ENCODE results near the gene SLC25A25.
"Not testable (repeated sequence)": the region's sequence is repeated elsewhere in the genome, so short reads cannot be mapped to it uniquely, and the experiment has no call there.

SLC25A25 gene

DNA sequence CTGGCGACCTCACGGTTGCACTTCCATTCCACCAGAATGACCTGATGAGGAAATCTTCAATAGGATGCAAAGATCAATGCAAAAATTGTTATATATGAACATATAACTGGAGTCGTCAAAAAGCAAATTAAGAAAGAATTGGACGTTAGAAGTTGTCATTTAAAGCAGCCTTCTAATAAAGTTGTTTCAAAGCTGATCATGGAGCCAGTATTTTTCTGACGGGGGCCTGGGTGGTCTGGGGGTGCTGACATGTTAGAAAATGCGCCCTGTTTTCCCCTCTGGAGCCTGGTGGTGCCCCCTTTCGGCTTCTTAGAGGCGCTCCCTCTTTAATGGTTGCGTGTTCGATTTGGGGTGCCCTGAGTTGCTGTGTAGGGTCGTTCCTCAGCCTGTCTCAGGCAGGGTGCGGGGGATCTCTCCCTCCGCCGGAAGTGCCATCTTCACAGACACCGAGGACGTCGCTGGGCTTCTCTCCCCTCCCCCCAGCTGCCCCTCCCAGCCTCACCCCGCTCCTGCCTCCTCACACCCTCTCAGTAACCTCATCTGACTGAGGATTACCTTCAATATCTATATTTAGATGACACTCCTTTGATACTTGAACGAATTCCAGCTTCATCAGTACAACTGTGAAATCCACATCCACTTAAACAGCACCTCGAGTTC, 41.1 kb downstream of the SLC25A25 start:
- no peak for DNase-seq (ENCODE audit: low read depth in 2 of 2)

DNA sequence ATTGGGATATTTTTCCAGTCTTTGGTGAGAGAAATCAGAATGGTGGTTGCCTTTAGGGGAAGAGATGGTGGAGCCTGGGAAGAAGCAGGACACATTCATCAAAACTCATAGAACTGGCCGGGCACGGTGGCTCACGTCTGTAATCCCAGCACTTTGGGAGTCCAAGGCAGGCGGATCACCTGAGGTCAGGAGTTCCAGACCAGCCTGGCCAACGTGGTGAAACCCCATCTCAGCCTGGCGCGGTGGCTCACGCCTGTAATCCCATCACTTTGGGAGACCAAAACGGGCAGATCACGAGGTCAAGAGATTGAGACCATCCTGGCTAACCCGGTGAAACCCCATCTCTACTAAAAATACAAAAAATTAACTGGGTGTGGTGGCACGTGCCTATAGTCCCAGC, 43.7 kb downstream of the SLC25A25 start:
- DNase-seq (ENCODE audit: low read depth in 2 of 2), result not testable (repeated sequence)

DNA sequence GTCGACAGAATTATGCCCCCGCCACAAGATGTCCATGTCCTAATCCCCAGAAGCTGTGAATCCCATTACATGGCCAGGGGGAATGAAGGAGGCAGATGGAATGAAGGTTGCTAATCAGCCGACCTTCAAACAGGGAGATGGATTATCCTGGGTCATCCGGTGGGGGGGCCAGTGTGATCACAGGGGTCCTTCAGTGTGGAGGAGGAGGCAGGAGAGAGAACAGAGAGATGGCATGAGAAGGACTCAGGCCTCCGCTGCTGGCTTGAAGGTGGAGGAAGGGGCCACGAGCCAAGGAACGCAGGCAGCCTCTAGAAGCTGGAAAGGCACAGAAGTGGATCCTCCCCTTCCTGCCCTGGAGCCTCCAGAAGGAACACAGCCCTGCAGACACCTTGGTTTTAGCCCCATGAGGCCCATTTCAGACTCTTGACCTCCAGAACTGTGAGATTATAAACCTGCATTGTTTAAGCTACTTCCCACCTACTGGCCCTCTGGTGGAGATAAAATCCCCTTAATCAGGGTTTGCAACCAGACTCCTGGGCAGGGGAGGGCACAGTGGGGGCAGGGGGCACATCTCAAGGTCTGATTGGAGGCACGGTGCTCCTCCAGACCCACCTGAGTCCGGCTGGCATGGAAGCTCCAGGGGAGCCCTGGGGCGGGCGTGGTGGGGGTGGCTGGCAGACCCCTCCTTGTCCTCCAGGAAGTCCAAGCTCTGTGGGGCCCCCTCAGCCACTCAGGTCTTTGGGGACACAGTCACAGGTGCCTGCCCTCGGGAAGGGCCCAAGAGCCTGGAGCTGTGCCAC, 45.7 kb downstream of the SLC25A25 start:
- no peak for DNase-seq (ENCODE audit: low read depth in 2 of 2)

DNA sequence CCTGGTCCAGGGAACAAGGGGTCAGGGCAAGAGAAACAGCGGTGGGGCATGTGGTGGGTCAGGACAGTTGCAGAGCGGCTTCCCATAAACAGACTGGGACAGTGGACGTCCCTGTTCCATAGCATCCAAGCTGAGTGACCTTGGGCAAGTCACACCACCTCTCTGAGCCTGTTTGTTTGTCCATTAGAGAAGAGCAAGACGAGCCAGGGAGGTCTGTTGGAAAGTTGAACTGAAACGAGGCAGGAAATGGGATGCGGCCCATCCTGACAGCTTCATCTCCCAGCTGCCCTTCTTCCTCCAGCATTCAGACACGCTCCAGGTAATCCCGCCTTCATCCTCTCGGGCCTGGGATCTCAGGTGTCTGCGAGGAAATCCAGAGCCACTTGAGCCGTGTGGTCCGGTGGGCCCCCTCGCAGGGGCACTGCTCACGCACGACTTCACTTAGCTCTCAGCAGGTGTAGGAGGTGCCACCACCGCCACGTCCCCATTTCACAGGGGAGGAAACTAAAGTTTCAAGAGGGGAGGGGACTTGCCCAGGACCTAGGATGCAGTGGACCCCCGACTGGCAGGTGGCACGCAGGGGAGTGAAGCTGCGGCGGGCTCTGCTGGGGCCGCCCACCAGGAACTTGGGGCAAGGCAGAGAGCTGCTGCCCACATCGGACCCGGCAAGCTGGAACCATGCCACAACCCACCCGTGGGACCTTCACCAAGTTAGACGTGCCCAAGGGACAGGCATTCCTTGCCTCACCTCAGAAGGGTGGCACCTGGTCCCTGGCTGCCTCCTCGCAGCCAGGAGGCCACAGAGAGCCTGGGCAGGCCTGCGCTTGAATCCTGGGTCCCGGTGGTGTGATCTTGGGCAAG, 46.5 kb downstream of the SLC25A25 start:
- DNase-seq (ENCODE audit: low read depth in 2 of 2), result no peak

DNA sequence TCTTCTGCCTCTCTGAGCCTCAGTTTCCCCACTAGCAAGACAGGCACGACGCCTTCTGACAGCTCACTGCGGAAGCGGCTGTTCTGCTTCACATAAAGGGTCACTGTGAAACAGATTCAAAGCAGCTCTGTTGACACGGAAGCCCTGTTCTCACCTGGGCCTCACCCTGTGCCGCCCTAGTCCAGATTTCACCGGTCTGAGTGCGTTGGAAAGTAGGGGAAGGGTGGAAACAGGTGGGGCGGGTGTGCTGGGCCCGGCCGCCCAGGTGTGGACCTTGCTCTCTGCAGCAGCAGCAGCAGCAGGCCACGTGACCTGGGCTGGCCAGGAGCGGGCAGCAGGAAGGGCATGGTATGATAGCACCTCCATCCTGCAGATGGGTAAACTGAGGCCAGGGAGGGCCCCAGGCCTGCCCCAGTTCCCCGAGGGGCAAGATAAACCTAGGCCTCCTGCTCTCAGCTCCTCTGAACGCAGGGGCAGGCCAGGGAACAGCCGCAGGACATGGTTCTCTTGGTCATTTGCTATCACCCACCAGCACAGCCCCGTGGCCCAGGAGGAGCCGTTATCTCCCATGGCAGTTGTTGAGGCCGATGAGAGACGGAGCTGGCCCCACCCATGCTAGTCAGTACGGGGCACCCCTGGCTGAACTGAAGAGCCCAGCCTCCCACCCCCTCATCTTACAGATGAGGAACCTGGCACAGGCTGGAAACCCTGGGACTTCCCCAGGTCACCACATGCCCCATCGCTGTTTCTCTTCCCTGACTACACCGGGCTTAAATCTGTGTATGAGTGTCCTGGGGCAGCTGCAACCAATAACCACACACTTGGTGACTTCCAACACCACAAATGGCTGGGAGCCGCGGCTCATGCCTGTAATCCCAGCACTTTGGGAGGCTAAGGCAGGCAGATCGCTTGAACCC, 47.4 kb downstream of the SLC25A25 start:
- DNase-seq (ENCODE audit: low read depth in 2 of 2), result no peak

DNA sequence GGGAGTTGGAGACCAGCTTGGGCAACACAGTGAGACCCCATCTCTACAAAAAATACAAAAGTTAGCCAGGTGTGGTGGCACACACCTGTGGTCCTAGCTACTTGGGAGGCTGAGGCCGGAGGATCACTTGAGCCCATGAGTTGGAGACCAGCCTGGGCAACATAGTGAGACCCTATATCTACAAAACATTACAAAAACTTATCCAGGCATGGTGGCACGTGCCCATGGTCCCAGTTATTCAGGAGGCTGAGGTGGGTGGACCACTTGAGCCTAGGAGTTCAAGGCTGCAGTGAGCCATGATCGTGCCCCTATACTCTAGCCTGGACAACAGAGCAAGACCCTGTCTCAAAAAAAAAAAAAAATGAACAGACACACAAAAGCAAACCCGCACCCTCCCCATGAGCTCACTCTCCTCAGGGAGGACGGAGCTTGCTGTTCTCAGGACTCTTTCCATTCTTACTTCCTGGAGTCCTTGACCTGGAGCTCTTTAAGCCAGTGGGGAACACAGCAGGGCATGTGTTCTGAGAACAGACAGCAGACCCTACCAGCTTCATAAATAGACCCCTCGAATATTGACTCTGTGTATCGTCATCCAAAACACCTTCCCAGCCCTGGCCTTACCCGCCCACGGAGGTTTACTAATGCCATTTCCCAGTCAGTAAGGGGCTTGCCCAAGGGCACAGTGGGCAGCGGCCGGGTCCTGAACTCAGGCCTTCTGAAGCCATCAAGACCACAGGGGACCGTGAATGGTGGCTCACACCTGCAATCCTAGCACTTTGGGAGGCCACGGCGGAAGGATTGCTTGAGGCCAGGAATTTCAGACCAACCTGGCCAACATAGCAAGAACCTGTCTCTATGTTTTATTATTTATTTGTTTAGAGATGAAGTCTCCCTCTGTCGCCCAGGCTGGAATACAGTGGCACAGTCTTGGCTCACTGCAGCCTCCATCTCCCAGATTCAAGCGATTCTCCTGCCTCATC, 48.4 kb downstream of the SLC25A25 start:
- DNase-seq (ENCODE audit: low read depth in 2 of 2), result no peak

DNA sequence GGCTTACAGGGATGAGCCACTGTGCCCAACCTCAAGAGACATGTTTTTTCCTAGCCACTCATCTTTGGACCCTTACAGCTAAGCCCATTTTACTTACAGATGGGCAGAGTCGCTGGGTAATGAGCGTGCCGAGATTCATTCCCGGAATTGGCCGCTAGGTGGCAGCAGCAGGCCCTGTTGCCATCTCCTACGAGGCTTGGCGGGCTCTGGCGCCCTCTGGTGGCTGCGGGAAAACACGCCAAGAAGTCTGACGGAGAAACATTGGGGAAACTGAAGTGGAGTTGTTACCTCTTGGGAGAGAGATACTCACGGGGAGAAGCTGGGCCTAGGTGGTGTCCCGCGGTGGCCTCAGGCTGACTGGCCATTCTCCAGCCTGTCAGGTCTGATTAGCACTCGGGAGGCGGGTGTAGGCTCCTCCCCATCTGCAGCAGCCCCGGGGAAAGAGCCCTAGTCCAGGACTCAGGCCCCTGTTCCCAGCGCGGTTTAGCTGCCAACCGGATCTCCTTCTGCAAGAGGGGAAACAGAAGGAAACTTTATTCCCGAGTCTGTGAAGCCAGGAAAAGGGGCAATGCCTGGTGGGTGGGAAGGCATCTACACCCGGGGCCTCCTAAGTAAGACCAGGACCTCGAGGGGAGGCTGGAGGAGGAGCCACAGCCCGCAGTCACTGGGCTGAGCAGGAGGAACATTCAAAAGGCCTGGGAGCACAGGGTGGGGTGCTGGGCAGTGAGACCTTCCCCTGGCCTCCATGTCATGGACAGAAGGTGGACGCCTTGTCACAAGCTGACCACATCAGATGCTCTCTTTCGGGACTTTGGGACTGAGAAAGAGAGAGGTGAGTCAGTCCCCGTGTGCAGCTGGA, 49.8 kb downstream of the SLC25A25 start:
- peak; percentile 92 to 99 for DNase-seq (ENCODE audit: low read depth in 2 of 2)

DNA sequence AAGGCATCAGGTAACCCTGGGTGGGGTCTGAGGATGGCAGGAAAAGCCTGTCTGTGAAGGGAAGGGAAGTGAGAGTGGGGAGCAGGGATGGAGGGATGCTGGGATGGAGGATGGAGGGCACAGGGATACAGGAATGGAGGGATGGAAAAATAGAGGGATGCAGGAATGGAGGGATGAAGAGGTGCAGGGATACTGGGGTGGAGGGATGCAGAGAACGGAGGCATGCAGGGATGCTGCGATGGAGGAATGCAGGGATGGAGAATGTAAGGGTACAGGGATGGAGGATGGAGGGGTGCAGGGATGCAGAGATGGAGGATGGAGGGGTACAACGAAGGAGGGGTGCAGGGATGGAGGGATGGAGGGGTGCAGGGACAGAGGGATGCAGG, 50.4 kb downstream of the SLC25A25 start:
- DNase-seq (ENCODE audit: low read depth in 2 of 2), result no peak

DNA sequence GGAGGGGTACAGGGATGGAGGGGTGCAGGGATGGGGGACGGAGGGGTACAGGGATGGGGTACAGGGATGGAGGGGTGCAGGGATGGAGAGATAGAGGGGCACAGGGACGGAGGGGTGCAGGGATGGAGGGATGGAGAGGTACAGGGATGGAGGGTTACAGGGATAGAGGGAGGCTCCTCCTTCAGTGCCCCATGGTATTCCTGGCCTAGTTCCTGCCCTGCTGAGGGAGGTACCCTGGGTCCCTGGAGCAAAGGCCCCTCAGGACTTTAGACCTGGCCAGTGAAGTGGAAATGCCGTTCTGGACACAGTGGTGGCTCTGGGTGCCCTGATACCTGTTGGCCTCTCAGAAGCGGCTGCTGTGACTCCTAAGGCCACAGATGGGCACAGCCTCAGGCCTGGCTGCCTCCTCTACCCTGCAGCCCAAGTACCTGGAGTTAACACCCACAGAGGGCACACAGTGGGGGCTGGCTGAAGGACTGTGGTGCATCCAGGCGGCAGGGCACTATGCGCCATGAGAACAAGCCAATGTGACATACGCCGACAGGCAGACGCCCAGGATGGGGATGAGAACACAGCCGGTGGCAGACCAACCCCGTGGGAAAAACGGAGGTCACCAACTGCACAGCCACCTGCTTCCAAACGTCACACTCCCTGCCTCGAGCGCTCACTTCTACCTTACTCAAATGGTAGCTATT, 51.1 kb downstream of the SLC25A25 start:
- no peak for DNase-seq (ENCODE audit: low read depth in 2 of 2)

DNA sequence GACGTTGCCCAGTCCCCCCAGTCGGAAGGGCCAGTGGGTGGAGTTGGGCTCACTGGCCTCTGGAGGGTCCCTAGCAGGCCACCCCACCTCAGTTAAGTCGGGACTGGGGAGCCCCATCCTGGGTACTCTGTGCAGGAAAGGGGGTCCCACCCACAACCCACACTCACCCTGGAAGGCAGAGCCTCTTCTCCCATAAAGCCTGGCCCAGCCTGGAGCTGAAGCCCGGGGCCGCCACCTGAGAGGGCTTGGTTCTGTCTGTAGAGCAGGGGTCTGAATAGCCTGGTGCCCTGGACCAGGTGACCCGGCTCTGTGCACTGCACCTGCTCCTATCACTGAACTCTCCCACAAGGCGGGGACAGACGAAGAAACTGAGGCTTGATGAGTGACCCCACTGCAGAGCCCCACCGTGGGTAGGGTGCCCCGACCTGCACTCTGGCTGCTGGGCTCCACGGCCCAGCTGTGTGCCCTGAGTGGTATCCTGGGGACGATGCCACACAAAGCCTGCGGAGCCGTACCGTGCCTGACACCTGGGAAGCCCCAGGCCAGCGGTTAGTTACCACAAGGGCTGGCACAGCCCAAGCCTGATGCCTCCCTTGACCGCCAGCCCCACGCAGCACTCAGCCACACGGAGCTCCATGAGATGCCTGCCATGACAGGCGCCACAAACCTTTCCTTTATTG, 52.2 kb downstream of the SLC25A25 start:
- no peak for DNase-seq (ENCODE audit: low read depth in 2 of 2)

DNA sequence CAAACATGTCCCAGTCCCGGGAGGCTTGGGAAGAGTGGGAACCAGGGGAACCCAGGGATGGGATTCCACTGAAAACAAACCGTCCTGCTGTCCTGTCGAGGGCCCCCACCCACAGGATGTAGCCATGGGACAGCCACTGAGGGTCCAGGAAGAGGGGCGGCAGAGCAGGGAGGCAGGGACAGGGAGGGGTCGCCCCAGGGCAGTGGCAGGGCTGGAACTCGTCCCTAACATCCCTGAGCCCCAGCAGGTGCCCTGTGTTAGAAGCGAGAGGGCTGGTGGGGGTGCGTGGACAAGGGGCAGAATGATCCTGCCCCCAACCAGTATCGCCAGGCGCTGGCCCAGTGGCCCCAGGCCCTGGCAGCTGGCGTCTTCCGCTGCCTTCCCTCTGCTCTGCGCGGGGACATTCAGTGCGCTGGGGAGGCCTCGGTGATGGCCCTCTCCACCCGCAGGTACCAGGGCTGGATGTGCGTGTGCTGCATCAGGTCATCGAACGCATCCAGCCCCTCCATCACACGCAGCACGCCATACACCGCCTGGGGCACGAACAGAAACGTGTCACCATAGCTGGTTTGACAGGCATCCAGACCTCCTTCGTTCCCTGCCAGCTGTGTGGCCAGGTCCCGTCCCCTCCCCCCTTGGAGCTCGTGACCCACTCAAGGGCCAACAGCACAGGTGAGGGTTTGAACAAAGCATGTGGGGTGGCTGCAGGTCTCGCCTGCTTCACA, 52.9 kb downstream of the SLC25A25 start:
- no peak for DNase-seq (ENCODE audit: low read depth in 2 of 2)

DNA sequence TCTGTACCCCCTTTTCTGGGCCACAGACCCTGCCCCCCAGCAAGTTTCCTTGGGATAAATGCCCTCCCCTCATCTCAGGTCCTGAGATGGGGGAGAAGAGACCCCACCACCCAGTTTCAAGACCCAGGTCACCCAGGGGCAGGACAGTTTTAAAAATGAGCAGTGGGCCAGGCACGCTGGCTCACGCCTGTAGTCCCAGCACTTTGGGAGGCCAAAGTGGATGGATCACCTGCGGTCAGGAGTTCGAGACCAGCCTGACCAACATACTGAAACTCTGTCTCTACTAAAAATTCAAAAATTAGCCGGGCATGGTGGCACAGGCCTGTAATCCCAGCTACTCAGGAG, 53.4 kb downstream of the SLC25A25 start:
- DNase-seq (ENCODE audit: low read depth in 2 of 2), result no peak

DNA sequence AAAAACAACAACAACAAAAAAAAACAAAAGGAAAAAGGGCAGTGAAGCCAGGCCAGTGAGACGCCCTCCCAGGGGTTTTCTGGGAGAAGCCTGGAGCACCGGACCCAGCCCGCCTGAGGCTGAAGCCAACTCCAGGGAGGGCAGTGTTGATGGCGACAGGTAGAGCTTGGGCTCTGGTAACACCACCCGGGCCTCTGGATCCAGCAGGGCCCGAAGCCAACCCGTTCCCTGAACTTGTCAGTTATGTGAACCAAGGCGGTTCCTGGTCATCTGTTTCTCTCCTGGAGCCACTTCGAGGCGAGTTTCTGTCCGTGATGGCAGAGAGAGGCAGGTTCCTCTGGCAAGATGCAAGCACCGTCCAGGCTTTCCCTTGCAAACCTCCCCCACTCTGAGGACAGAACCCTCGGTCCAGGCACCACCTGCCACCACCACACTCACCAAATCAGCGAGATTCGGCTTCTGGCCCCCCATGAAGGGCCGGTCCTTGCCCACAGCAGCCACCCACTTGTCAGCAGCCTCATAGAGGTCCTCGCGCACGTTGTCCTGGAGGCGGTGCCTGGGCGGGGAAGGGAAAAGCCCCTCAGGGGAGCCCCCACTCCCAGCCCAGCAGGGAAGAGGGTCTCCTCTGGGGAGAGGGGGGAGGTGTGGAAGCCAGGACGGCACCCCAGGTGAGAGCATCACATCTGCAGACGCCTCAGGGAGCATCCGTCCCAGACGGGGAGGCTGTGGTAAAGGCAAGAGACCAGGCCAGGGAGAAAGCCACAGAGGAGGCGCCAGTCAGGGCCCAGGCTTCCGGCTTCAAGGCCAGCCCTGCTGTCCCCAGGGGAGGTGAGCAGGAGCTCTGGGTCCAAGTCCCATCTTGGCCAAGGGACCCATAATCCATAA, 54.1 kb downstream of the SLC25A25 start:
- no peak for DNase-seq (ENCODE audit: low read depth in 2 of 2)

DNA sequence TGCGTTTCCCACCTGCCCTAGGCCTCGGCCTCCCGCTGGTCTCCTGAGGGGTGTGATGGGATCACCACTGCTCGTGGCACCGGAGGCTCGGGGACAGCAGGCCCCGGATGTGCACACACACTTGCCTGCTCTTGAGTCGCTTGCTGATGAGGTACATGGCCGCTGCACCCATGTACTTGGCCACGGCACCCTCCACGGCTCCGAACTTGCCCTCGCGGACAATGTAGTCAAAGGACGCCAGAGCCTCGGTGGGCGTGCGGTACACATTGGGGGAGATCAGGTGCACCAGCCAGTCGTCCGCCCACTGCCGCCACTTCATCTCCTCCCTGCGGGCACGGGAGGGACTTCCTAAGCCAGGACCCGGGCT, 54.8 kb downstream of the SLC25A25 start:
- DNase-seq (ENCODE audit: low read depth in 2 of 2), result no peak

DNA sequence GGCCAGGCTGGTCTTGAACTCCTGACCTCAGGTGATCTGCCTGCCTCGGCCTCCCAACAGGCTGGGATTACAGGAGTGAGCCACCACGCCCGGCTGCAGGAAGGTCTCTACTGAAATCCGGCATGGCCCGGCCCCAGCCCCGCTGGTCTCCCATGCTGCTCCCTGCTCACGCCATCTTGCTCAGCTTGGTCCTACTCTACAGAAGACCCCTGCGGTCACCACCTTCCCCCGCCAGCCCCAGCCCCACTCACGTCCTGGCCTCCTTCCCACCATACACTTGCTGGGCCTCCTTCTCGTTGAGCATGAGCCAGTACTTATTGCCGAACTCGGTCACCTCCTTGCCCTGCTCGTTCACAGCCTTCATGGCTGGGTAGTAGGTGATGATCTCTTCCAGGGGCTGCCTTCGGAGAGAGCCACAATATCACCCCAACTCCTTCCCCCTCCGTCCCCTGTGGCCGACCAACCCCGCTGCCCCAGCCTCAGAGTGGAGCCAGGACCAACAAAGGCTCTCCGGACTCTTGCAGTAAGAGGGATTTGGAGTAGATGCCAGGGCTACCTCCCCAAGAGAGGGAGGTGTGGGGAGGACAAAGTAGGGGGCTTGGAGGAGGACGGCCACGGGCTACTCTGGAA, 55.5 kb downstream of the SLC25A25 start:
- DNase-seq (ENCODE audit: low read depth in 2 of 2), result no peak

DNA sequence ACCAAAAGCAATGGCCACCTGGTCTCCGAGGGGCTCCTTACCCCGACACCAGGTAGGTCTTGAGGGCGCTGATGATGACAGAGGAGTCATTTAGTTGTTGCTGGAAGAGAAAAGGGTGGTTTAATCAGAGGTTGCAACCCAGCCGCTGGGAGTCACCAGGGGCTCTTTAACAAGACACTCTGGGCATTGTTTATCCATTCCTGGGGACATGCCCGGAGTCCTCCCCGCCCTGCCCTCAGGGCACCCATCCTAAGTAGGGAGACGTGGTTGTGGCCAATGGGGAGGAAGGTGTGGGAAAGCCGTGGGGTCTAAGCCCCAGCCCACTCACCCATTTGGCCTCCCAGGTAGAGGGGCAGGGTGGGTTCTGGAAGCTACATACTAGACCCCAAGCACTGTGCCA, 56.4 kb downstream of the SLC25A25 start:
- no peak for DNase-seq (ENCODE audit: low read depth in 2 of 2)
